GM23338 (cell line): ENCODE results near the gene POU2AF2. TPM values are rescaled to one million over a fixed set of nuclear protein-coding genes. Genes with fewer than 3 reads are reported as not detected.
A peak's percentile ranks its signal among the peaks of the same experiment; 100 is the strongest.

ENCODE experiments used
- ATAC-seq: fragments of 200-7000 bp; cut with Tn5 transposase; 3 replicates; pipeline ENCODE4 v1.9.1; 2020
- DNase-seq: peaks from one replicate; pipeline ENCODE4 v3.0.0-alpha.2; 2015; ENCODE audit warnings: low spot score
- H2AFZ ChIP-seq: fragments of 200-600 bp; sonication (generic); 2 replicates; pipeline ENCODE4 v1.8.0; 2016; ENCODE audit warnings: antibody characterized with exemption, mild to moderate bottlenecking, moderate library complexity
- H3F3A ChIP-seq: fragments of 200-600 bp; sonication (generic); replicated peaks from 2 replicates; pipeline ENCODE4 v1.8.0; 2017; ENCODE audit warnings: antibody characterized with exemption, mixed run types, low read depth
- H3K27ac ChIP-seq: fragments of 200-600 bp; sonication (generic); 2 replicates; pipeline ENCODE4 v1.6.1; 2016; ENCODE audit warnings: low read depth
- H3K27me3 ChIP-seq: fragments of 200-600 bp; sonication (generic); 2 replicates; pipeline ENCODE4 v1.8.0; 2016; ENCODE audit warnings: mild to moderate bottlenecking, mixed run types, moderate library complexity; ENCODE audit not compliant: insufficient read depth
- H3K36me3 ChIP-seq: fragments of 200-600 bp; sonication (generic); 2 replicates; pipeline ENCODE4 v1.8.0; 2016; ENCODE audit warnings: mild to moderate bottlenecking; ENCODE audit not compliant: insufficient read depth
- H3K4me1 ChIP-seq: fragments of 200-600 bp; sonication (generic); 2 replicates; pipeline ENCODE4 v1.8.0; 2016; ENCODE audit warnings: mild to moderate bottlenecking, moderate library complexity; ENCODE audit not compliant: insufficient read depth
- H3K4me2 ChIP-seq: fragments of 200-600 bp; sonication (generic); 2 replicates; pipeline ENCODE4 v1.7.1; 2017; ENCODE audit warnings: mixed run types
- H3K4me3 ChIP-seq: fragments of 200-600 bp; sonication (generic); 2 replicates; pipeline ENCODE4 v1.6.1; 2016; ENCODE audit warnings: mixed run types
- H3K79me2 ChIP-seq: fragments of 200-600 bp; sonication (generic); replicated peaks from 2 replicates; pipeline ENCODE4 v1.8.0; 2017; ENCODE audit warnings: mild to moderate bottlenecking; ENCODE audit not compliant: insufficient read depth
- H3K9me2 ChIP-seq: fragments of 200-600 bp; sonication (generic); 2 replicates; pipeline ENCODE4 v1.8.0; 2017; ENCODE audit not compliant: insufficient read depth
- H4K20me1 ChIP-seq: fragments of 200-600 bp; sonication (generic); replicated peaks from 2 replicates; pipeline ENCODE4 v1.8.0; 2017; ENCODE audit warnings: mild to moderate bottlenecking; ENCODE audit not compliant: insufficient read depth
- H3K27ac Mint-ChIP-seq: 2 replicates; pipeline ENCODE4 v1.8.0; 2020; ENCODE audit warnings: inconsistent platforms, mild to moderate bottlenecking, moderate library complexity, mixed read lengths
- H3K27me3 Mint-ChIP-seq: 3 replicates; pipeline ENCODE4 v1.8.0; 2022; ENCODE audit warnings: low read depth, mild to moderate bottlenecking, moderate library complexity, mixed read lengths, inconsistent platforms; ENCODE audit not compliant: insufficient read depth, poor library complexity
- H3K36me3 Mint-ChIP-seq: 3 replicates; pipeline ENCODE4 v1.8.0; 2021; ENCODE audit warnings: low read depth, mild to moderate bottlenecking, inconsistent platforms, moderate library complexity, mixed read lengths
- H3K4me1 Mint-ChIP-seq: 3 replicates; pipeline ENCODE4 v1.8.0; 2020; ENCODE audit warnings: mild to moderate bottlenecking, inconsistent platforms, mixed read lengths
- H3K4me3 Mint-ChIP-seq: 3 replicates; pipeline ENCODE4 v1.8.0; 2021; ENCODE audit warnings: moderate library complexity, mild to moderate bottlenecking, inconsistent platforms, mixed read lengths
- H3K9me3 Mint-ChIP-seq: 3 replicates; pipeline ENCODE4 v1.8.0; 2020; ENCODE audit warnings: moderate library complexity, mild to moderate bottlenecking, inconsistent platforms, mixed read lengths
- CREB1 ChIP-seq: fragments of 250-450 bp; sonication (Bioruptor Pico); IDR thresholded peaks from 2 replicates; pipeline ENCODE4 v1.5.0; 2020; ENCODE audit warnings: low read depth, mild to moderate bottlenecking, moderate library complexity
- CTCF ChIP-seq, 2 experiments: fragments of 200-600 bp in 1 of 2; sonication (generic) in 1 of 2; conservative IDR thresholded peaks; 2 replicates each; pipeline versions ENCODE4 v1.5.1 to v1.6.1; 2016 to 2017; ENCODE audit warnings: antibody characterized with exemption in 2 of 2, low read depth in 2 of 2, mild to moderate bottlenecking in 2 of 2, moderate library complexity in 1 of 2
- ETS1 ChIP-seq: IDR thresholded peaks from 2 replicates; pipeline ENCODE4 v1.6.1; 2016; ENCODE audit warnings: antibody characterized with exemption
- EZH2 ChIP-seq: fragments of 200-600 bp; sonication (generic); IDR thresholded peaks from one replicate; pipeline ENCODE4 v1.8.0; 2017; ENCODE audit warnings: antibody characterized with exemption, mild to moderate bottlenecking, low read depth; ENCODE audit not compliant: unreplicated experiment
- EZH2phosphoT487 ChIP-seq: fragments of 200-600 bp; sonication (generic); IDR thresholded peaks from one replicate; pipeline ENCODE4 v1.8.1; 2018; ENCODE audit warnings: antibody characterized with exemption; ENCODE audit not compliant: unreplicated experiment
- JUNB ChIP-seq: IDR thresholded peaks from one replicate; pipeline ENCODE4 v1.6.1; 2016; ENCODE audit warnings: antibody characterized with exemption; ENCODE audit not compliant: unreplicated experiment
- polyA plus RNA-seq: library from polyadenylated mRNA; unstranded; fragments of >200 nt; fragmentation: Nextera tagmentation; extraction: Ambion mirVana; gene quantifications from 2 replicates; pipeline ENCODE4 v1.2.1, GENCODE V29; 2016
- total RNA-seq: library from RNA; depleted of rRNA; stranded (reverse); fragments of >200 nt; shearing (Covaris generic); gene quantifications from 2 replicates; pipeline ENCODE4 v1.2.3, GENCODE V29; 2014
- TF ChIP-seq, protein P1 (sequence below): IDR thresholded peaks from one replicate; pipeline ENCODE4 v1.6.1; 2018; ENCODE audit warnings: antibody characterized with exemption; ENCODE audit not compliant: unreplicated experiment

POU2AF2 gene
- total and polyA plus RNA-seq, 2 experiments from 2014 or later, result not detected

- Histone ChIP-seq H2AFZ (peak overlapping the region; percentile 47), H3K36me3 (no peaks in the 10 kb centered on the region), H3K4me1 (no peaks in the 10 kb centered on the region; the same call in none of the 2 replicates), H4K20me1 (no peaks in the 10 kb centered on the region), H3K27ac (peak overlapping the region; percentile 52), H3K9me2 (peaks cover 8% of the 10 kb centered on the region), H3K79me2 (no peaks in the 10 kb centered on the region), H3F3A (no peaks in the 10 kb centered on the region), H3K27me3 (no peaks in the 10 kb centered on the region), H3K4me2 (no peak overlapping the region), H3K4me3 (no peak overlapping the region)
- H3K27me3 Mint-ChIP-seq, result peaks cover 2% of the 10 kb centered on the region
- H3K4me1 Mint-ChIP-seq, result peaks cover 8% of the 10 kb centered on the region; the same call in 2 of the 3 replicates
- no peak overlapping the region for H3K4me3 Mint-ChIP-seq
- H3K27ac Mint-ChIP-seq, result 0 out of 2 replicates have a peak overlapping the region, but pooled peaks have one; percentile 6
- DNase-seq (peak; percentile 27), ATAC-seq (no peak)
- H3K36me3 Mint-ChIP-seq, result no peaks in the 10 kb centered on the region
- no peaks in the 10 kb centered on the region for H3K9me3 Mint-ChIP-seq
- TF ChIP-seq EZH2phosphoT487, result no peak
- TF ChIP-seq CTCF (conservative IDR thresholded peaks at IDR 0.05; ENCODE audit: low read depth in 2 of 2), result no peak
- TF ChIP-seq EZH2, result no peak
- TF ChIP-seq CREB1 (CRISPR knock-in tag), result no peak
These were observed 75.4 kb downstream of the POU2AF2 start for GRCh38 chr11:111320728-111321568.

DNA sequence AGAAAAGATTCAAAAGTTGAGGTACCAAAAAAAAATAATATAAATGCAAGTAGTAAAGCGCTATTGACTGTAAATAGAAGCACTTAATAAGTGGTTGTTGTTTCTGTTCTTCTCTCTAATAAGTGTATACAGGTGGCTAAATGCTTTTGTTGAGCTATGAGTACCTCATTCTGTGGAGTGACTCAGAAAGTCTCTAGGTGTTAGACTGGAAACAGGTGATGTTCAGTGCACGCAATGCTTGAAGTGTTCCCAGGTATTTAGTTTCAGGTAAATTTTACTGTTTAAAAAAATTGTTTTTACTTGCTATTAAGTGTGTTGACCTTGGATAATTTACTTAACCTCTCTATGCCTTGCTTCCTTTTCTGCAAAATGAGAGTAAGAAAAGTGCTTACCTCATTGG is 77.0 kb downstream of the POU2AF2 start:
- no peak for ATAC-seq
- H3K27me3 ChIP-seq, result no peaks in the 10 kb centered on the region
- peaks cover 8% of the 10 kb centered on the region for H3K9me2 ChIP-seq

More for the DNA sequence above, 77.0 kb downstream of the POU2AF2 start:
- no peaks in the 10 kb centered on the region for H3K9me3 Mint-ChIP-seq
- H3K27me3 Mint-ChIP-seq, result peaks cover 2% of the 10 kb centered on the region
- Histone ChIP-seq H3K79me2 (no peaks in the 10 kb centered on the region), H3F3A (no peaks in the 10 kb centered on the region), H4K20me1 (no peaks in the 10 kb centered on the region), H3K4me2 (no peak overlapping the region), H3K4me3 (no peak overlapping the region), H3K4me1 (no peaks in the 10 kb centered on the region; the same call in none of the 2 replicates), H2AFZ (no peak overlapping the region), H3K27ac (no peak overlapping the region), H3K36me3 (no peaks in the 10 kb centered on the region)
- H3K27ac Mint-ChIP-seq, result no peak overlapping the region
- no peaks in the 10 kb centered on the region for H3K36me3 Mint-ChIP-seq
- TF ChIP-seq, protein P1, sequence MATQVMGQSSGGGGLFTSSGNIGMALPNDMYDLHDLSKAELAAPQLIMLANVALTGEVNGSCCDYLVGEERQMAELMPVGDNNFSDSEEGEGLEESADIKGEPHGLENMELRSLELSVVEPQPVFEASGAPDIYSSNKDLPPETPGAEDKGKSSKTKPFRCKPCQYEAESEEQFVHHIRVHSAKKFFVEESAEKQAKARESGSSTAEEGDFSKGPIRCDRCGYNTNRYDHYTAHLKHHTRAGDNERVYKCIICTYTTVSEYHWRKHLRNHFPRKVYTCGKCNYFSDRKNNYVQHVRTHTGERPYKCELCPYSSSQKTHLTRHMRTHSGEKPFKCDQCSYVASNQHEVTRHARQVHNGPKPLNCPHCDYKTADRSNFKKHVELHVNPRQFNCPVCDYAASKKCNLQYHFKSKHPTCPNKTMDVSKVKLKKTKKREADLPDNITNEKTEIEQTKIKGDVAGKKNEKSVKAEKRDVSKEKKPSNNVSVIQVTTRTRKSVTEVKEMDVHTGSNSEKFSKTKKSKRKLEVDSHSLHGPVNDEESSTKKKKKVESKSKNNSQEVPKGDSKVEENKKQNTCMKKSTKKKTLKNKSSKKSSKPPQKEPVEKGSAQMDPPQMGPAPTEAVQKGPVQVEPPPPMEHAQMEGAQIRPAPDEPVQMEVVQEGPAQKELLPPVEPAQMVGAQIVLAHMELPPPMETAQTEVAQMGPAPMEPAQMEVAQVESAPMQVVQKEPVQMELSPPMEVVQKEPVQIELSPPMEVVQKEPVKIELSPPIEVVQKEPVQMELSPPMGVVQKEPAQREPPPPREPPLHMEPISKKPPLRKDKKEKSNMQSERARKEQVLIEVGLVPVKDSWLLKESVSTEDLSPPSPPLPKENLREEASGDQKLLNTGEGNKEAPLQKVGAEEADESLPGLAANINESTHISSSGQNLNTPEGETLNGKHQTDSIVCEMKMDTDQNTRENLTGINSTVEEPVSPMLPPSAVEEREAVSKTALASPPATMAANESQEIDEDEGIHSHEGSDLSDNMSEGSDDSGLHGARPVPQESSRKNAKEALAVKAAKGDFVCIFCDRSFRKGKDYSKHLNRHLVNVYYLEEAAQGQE, result no peak
- TF ChIP-seq EZH2, result no peak
- TF ChIP-seq ETS1, result no peak
- no peak for TF ChIP-seq JUNB
- no peak for DNase-seq
- H3K4me3 Mint-ChIP-seq, result no peak overlapping the region
- peaks cover 8% of the 10 kb centered on the region; the same call in 2 of the 3 replicates for H3K4me1 Mint-ChIP-seq
